Activated CD8-positive, alpha-beta memory T cell treated with anti-CD3 and anti-CD28 coated beads, Interleukin-2, amount 10 ng/mL, durations not matched to agents 7 days and 5 days (primary cell): ENCODE data around the gene THSD7B. TPM values are rescaled to one million over a fixed set of nuclear protein-coding genes. Genes with fewer than 3 reads are reported as not detected.

ENCODE experiments used
- ATAC-seq: fragments of 150-1000 bp; cut with Tn5 transposase; one replicate; pipeline ENCODE4 v1.10.0; 2021; ENCODE audit warnings: moderate library complexity
- CTCF ChIA-PET: fragments of 350-600 bp; sonication (Branson Sonifier 250); formaldehyde crosslinking; loops from one replicate; lab custom pipeline; 2021; ENCODE audit warnings: antibody characterized with exemption; lab: Charles Lee
- DNase-seq: peaks from one replicate; pipeline ENCODE4 v3.0.0-alpha.2; 2020
- H3K27ac Mint-ChIP-seq: one replicate; pipeline ENCODE4 v1.8.0; 2021; ENCODE audit warnings: mild to moderate bottlenecking, mixed read lengths
- H3K27me3 Mint-ChIP-seq: one replicate; pipeline ENCODE4 v1.8.0; 2021; ENCODE audit warnings: mixed read lengths
- H3K36me3 Mint-ChIP-seq: one replicate; pipeline ENCODE4 v1.8.0; 2021; ENCODE audit warnings: mild to moderate bottlenecking, mixed read lengths
- H3K4me1 Mint-ChIP-seq: one replicate; pipeline ENCODE4 v1.8.0; 2021; ENCODE audit warnings: mixed read lengths
- H3K4me3 Mint-ChIP-seq: one replicate; pipeline ENCODE4 v1.8.0; 2021; ENCODE audit warnings: mild to moderate bottlenecking, moderate library complexity, mixed read lengths
- H3K9me3 Mint-ChIP-seq: one replicate; pipeline ENCODE4 v1.8.0; 2022; ENCODE audit warnings: low read depth, mixed read lengths
- total RNA-seq, 2 experiments: library from RNA; stranded (reverse); gene quantifications; one replicate each; pipeline ENCODE4 v1.2.3, GENCODE V29; 2021

The THSD7B gene
- total RNA-seq, 2 experiments from 2014 or later, result not detected

- Mint-ChIP-seq H3K4me3 (no peak overlapping the region), H3K9me3 (peaks cover 2% of the 10 kb centered on the region), H3K36me3 (no peaks in the 10 kb centered on the region), H3K27ac (no peak overlapping the region), H3K4me1 (no peaks in the 10 kb centered on the region), H3K27me3 (no peaks in the 10 kb centered on the region)
- DNase-seq, result no peak
- ATAC-seq, result no peak
- CTCF ChIA-PET, result no interaction called here
These were observed 349.9 kb downstream of the THSD7B start for GRCh38 chr2:137115081-137115794.

- CTCF ChIA-PET, result no interaction called here
- Mint-ChIP-seq H3K4me1 (no peaks in the 10 kb centered on the region), H3K9me3 (peaks cover 2% of the 10 kb centered on the region), H3K27me3 (no peaks in the 10 kb centered on the region), H3K36me3 (no peaks in the 10 kb centered on the region), H3K4me3 (no peak overlapping the region), H3K27ac (no peak overlapping the region)
- DNase-seq (no peak), ATAC-seq (no peak)
These were observed 350.4 kb downstream of the THSD7B start for GRCh38 chr2:137115795-137116089.

GRCh38 chr2:137117385-137117784 lies 352.0 kb downstream of the THSD7B start:
- H3K4me1 Mint-ChIP-seq, result no peaks in the 10 kb centered on the region
- CTCF ChIA-PET, result no interaction called here
- H3K36me3 Mint-ChIP-seq, result no peaks in the 10 kb centered on the region
- H3K4me3 Mint-ChIP-seq, result no peak overlapping the region
- H3K27me3 Mint-ChIP-seq, result no peaks in the 10 kb centered on the region
- H3K27ac Mint-ChIP-seq, result no peak overlapping the region
- ATAC-seq, result no peak
- peaks cover 2% of the 10 kb centered on the region for H3K9me3 Mint-ChIP-seq
- DNase-seq, result no peak

- CTCF ChIA-PET, result no interaction called here
- H3K4me1 Mint-ChIP-seq, result no peaks in the 10 kb centered on the region
- peaks cover 2% of the 10 kb centered on the region for H3K9me3 Mint-ChIP-seq
- no peak overlapping the region for H3K27ac Mint-ChIP-seq
- DNase-seq (no peak), ATAC-seq (no peak)
- no peak overlapping the region for H3K4me3 Mint-ChIP-seq
- H3K36me3 Mint-ChIP-seq, result no peaks in the 10 kb centered on the region
- no peaks in the 10 kb centered on the region for H3K27me3 Mint-ChIP-seq
These were observed 352.8 kb downstream of the THSD7B start for GRCh38 chr2:137118140-137118539.

GRCh38 chr2:137123226-137123625 lies 357.9 kb downstream of the THSD7B start:
- CTCF ChIA-PET, result no interaction called here
- Mint-ChIP-seq H3K36me3 (no peaks in the 10 kb centered on the region), H3K4me3 (no peak overlapping the region), H3K4me1 (no peaks in the 10 kb centered on the region), H3K27me3 (no peaks in the 10 kb centered on the region), H3K9me3 (no peaks in the 10 kb centered on the region), H3K27ac (no peak overlapping the region)
- ATAC-seq (no peak), DNase-seq (no peak)

GRCh38 chr2:137133225-137133624 lies 367.9 kb downstream of the THSD7B start:
- CTCF ChIA-PET, result no interaction called here
- no peak for DNase-seq
- Mint-ChIP-seq H3K27me3 (no peaks in the 10 kb centered on the region), H3K36me3 (no peaks in the 10 kb centered on the region), H3K4me3 (no peak overlapping the region), H3K27ac (no peak overlapping the region), H3K4me1 (no peaks in the 10 kb centered on the region), H3K9me3 (peaks cover 2% of the 10 kb centered on the region)
- no peak for ATAC-seq

- H3K36me3 Mint-ChIP-seq, result no peaks in the 10 kb centered on the region
- ATAC-seq (no peak), DNase-seq (no peak)
- peaks cover 2% of the 10 kb centered on the region for H3K9me3 Mint-ChIP-seq
- CTCF ChIA-PET, result no interaction called here
- no peaks in the 10 kb centered on the region for H3K27me3 Mint-ChIP-seq
- no peak overlapping the region for H3K27ac Mint-ChIP-seq
- H3K4me3 Mint-ChIP-seq, result no peak overlapping the region
- H3K4me1 Mint-ChIP-seq, result no peaks in the 10 kb centered on the region
These were observed 372.9 kb downstream of the THSD7B start for GRCh38 chr2:137138263-137138662.

- DNase-seq (no peak), ATAC-seq (no peak)
- no peaks in the 10 kb centered on the region for H3K4me1 Mint-ChIP-seq
- H3K36me3 Mint-ChIP-seq, result no peaks in the 10 kb centered on the region
- no peaks in the 10 kb centered on the region for H3K27me3 Mint-ChIP-seq
- no peaks in the 10 kb centered on the region for H3K9me3 Mint-ChIP-seq
- CTCF ChIA-PET, result no interaction called here
- no peak overlapping the region for H3K27ac Mint-ChIP-seq
- no peak overlapping the region for H3K4me3 Mint-ChIP-seq
These were observed 386.4 kb downstream of the THSD7B start for GRCh38 chr2:137151731-137152130.

GRCh38 chr2:137154946-137155345 lies 389.6 kb downstream of the THSD7B start:
- no peaks in the 10 kb centered on the region for H3K27me3 Mint-ChIP-seq
- H3K27ac Mint-ChIP-seq, result no peak overlapping the region
- H3K4me3 Mint-ChIP-seq, result no peak overlapping the region
- no peak for DNase-seq
- H3K36me3 Mint-ChIP-seq, result no peaks in the 10 kb centered on the region
- H3K4me1 Mint-ChIP-seq, result no peaks in the 10 kb centered on the region
- no peaks in the 10 kb centered on the region for H3K9me3 Mint-ChIP-seq
- CTCF ChIA-PET, result no interaction called here
- no peak for ATAC-seq

- Mint-ChIP-seq H3K27me3 (no peaks in the 10 kb centered on the region), H3K9me3 (no peaks in the 10 kb centered on the region), H3K36me3 (no peaks in the 10 kb centered on the region), H3K27ac (no peak overlapping the region), H3K4me1 (no peaks in the 10 kb centered on the region), H3K4me3 (no peak overlapping the region)
- DNase-seq (no peak), ATAC-seq (no peak)
- CTCF ChIA-PET, result no interaction called here
These were observed 390.2 kb downstream of the THSD7B start for GRCh38 chr2:137155356-137156104.

- no peak overlapping the region for H3K4me3 Mint-ChIP-seq
- CTCF ChIA-PET, result no interaction called here
- no peak for ATAC-seq
- H3K36me3 Mint-ChIP-seq, result no peaks in the 10 kb centered on the region
- no peak overlapping the region for H3K27ac Mint-ChIP-seq
- H3K4me1 Mint-ChIP-seq, result no peaks in the 10 kb centered on the region
- no peaks in the 10 kb centered on the region for H3K9me3 Mint-ChIP-seq
- DNase-seq, result no peak
- no peaks in the 10 kb centered on the region for H3K27me3 Mint-ChIP-seq
These were observed 391.0 kb downstream of the THSD7B start for GRCh38 chr2:137156221-137156844.

GRCh38 chr2:137157851-137158250 lies 392.5 kb downstream of the THSD7B start:
- ATAC-seq (no peak), DNase-seq (no peak)
- Mint-ChIP-seq H3K4me1 (no peaks in the 10 kb centered on the region), H3K27me3 (no peaks in the 10 kb centered on the region), H3K4me3 (no peak overlapping the region), H3K9me3 (no peaks in the 10 kb centered on the region), H3K36me3 (no peaks in the 10 kb centered on the region), H3K27ac (no peak overlapping the region)
- CTCF ChIA-PET, result no interaction called here

GRCh38 chr2:137161250-137161649 lies 395.9 kb downstream of the THSD7B start:
- Mint-ChIP-seq H3K4me3 (no peak overlapping the region), H3K4me1 (no peaks in the 10 kb centered on the region), H3K9me3 (no peaks in the 10 kb centered on the region), H3K27ac (no peak overlapping the region), H3K27me3 (no peaks in the 10 kb centered on the region), H3K36me3 (no peaks in the 10 kb centered on the region)
- CTCF ChIA-PET, result no interaction called here
- DNase-seq (no peak), ATAC-seq (no peak)

GRCh38 chr2:137165968-137166367 lies 400.6 kb downstream of the THSD7B start:
- no peaks in the 10 kb centered on the region for H3K36me3 Mint-ChIP-seq
- no peaks in the 10 kb centered on the region for H3K27me3 Mint-ChIP-seq
- DNase-seq, result no peak
- no peak overlapping the region for H3K4me3 Mint-ChIP-seq
- H3K9me3 Mint-ChIP-seq, result no peaks in the 10 kb centered on the region
- no peaks in the 10 kb centered on the region for H3K4me1 Mint-ChIP-seq
- no peak for ATAC-seq
- no peak overlapping the region for H3K27ac Mint-ChIP-seq
- CTCF ChIA-PET, result no interaction called here
